Measurements from ENCODE around the gene KCNK16. TPM values are rescaled to one million over a fixed set of nuclear protein-coding genes. Genes with fewer than 3 reads are reported as not detected.

Gene KCNK16
- total RNA-seq, 2 experiments from 2014 or later, result not detected

- intact Hi-C loops (cut with DNase I, micrococcal nuclease), result loop anchor here (5.0 kb wide), 3 partner anchors 947 to 1667 kb away; no protein-coding TSS in a partner anchor
- DNase-seq (no peak), ATAC-seq (ENCODE audit: poor library complexity) (no peak)
- Histone ChIP-seq H3K27me3 (ENCODE audit: control insufficient read depth in 1 of 2, insufficient read depth in 2 of 2, low read length in 2 of 2) (no peaks in the 10 kb centered on the region), H3K9me3 (ENCODE audit: control insufficient read depth in 1 of 2, insufficient read depth in 1 of 2, low read length in 2 of 2) (no peaks in the 10 kb centered on the region), H3K36me3 (ENCODE audit: insufficient read depth, low read length) (no peaks in the 10 kb centered on the region), H3K4me1 (ENCODE audit: insufficient read depth, low read length) (peaks cover 7% of the 10 kb centered on the region), H3K4me3 (ENCODE audit: low read length) (no peak overlapping the region), H3K27ac (ENCODE audit: low read depth in 1 of 2, low read length in 2 of 2) (no peak overlapping the region)
- Mint-ChIP-seq H3K27me3 (peaks cover 12% of the 10 kb centered on the region), H3K4me1 (ENCODE audit: low read depth) (peaks cover 4% of the 10 kb centered on the region), H3K36me3 (ENCODE audit: low read depth) (no peaks in the 10 kb centered on the region), H3K27ac (no peak overlapping the region), H3K4me3 (no peak overlapping the region), H3K9me3 (no peaks in the 10 kb centered on the region)
- POLR2A ChIA-PET, result no interaction called here
- TF ChIP-seq CTCF (IDR thresholded peaks at IDR 0.05), result no peak
- CTCF ChIA-PET, result no interaction called here
Measured at GRCh38 chr6:39360378-39360777, 37.9 kb upstream of the KCNK16 start.

GRCh38 chr6:39357998-39358686 is 35.6 kb upstream of the KCNK16 start:
- Mint-ChIP-seq H3K9me3 (no peaks in the 10 kb centered on the region), H3K36me3 (ENCODE audit: low read depth) (no peaks in the 10 kb centered on the region), H3K27me3 (peaks cover 12% of the 10 kb centered on the region), H3K27ac (no peak overlapping the region), H3K4me3 (no peak overlapping the region), H3K4me1 (ENCODE audit: low read depth) (peaks cover 4% of the 10 kb centered on the region)
- no peak for TF ChIP-seq CTCF (IDR thresholded peaks at IDR 0.05)
- intact Hi-C loops (cut with DNase I, micrococcal nuclease), result loop anchor here in 1 of 2 experiments (10.0 kb wide), 1 partner anchor 947 kb away; no protein-coding TSS in a partner anchor
- ChIA-PET CTCF (no interaction called here), POLR2A (no interaction called here)
- Histone ChIP-seq H3K9me3 (ENCODE audit: control insufficient read depth in 1 of 2, insufficient read depth in 1 of 2, low read length in 2 of 2) (no peaks in the 10 kb centered on the region), H3K4me3 (ENCODE audit: low read length) (no peak overlapping the region), H3K4me1 (ENCODE audit: insufficient read depth, low read length) (peaks cover 7% of the 10 kb centered on the region), H3K36me3 (ENCODE audit: insufficient read depth, low read length) (no peaks in the 10 kb centered on the region), H3K27ac (ENCODE audit: low read depth in 1 of 2, low read length in 2 of 2) (no peak overlapping the region), H3K27me3 (ENCODE audit: control insufficient read depth in 1 of 2, insufficient read depth in 2 of 2, low read length in 2 of 2) (no peaks in the 10 kb centered on the region)
- DNase-seq (peak in 1 of 14 experiments; percentile 1), ATAC-seq (ENCODE audit: poor library complexity) (no peak)

- POLR2A ChIA-PET, result no interaction called here
- no peak for DNase-seq
- ATAC-seq (ENCODE audit: poor library complexity), result no peak
- CTCF ChIA-PET, result no interaction called here
- Histone ChIP-seq H3K36me3 (ENCODE audit: insufficient read depth, low read length) (no peaks in the 10 kb centered on the region), H3K4me3 (ENCODE audit: low read length) (no peak overlapping the region), H3K27ac (ENCODE audit: low read depth in 1 of 2, low read length in 2 of 2) (no peak overlapping the region), H3K4me1 (ENCODE audit: insufficient read depth, low read length) (no peaks in the 10 kb centered on the region), H3K9me3 (ENCODE audit: control insufficient read depth in 1 of 2, insufficient read depth in 1 of 2, low read length in 2 of 2) (no peaks in the 10 kb centered on the region), H3K27me3 (ENCODE audit: control insufficient read depth in 1 of 2, insufficient read depth in 2 of 2, low read length in 2 of 2) (no peaks in the 10 kb centered on the region)
- Mint-ChIP-seq H3K27me3 (peaks cover 3% of the 10 kb centered on the region), H3K27ac (no peak overlapping the region), H3K4me1 (ENCODE audit: low read depth) (no peaks in the 10 kb centered on the region), H3K36me3 (ENCODE audit: low read depth) (no peaks in the 10 kb centered on the region), H3K9me3 (no peaks in the 10 kb centered on the region), H3K4me3 (no peak overlapping the region)
- intact Hi-C loops (cut with DNase I, micrococcal nuclease), result loop anchor here in 1 of 2 experiments (10.0 kb wide), 1 partner anchor 951 kb away; no protein-coding TSS in a partner anchor
- TF ChIP-seq CTCF (IDR thresholded peaks at IDR 0.05), result no peak
Measured at GRCh38 chr6:39353698-39354315, 31.3 kb upstream of the KCNK16 start.

Measured in CD4-positive, alpha-beta T cell (primary cell).